Osteocyte (in vitro differentiated cells): ENCODE results near the gene BOK. TPM values are rescaled to one million over a fixed set of nuclear protein-coding genes. Genes with fewer than 3 reads are reported as not detected.
"Not testable (repeated sequence)": the region's sequence is repeated elsewhere in the genome, so short reads cannot be mapped to it uniquely, and the experiment has no call there.

Experiments used
- DNase-seq: peaks from one replicate; pipeline ENCODE4 v3.0.0; 2021; ENCODE audit warnings: mixed read lengths; ENCODE audit not compliant: unreplicated experiment; ENCODE audit errors: extremely low spot score
- H3K27ac Mint-ChIP-seq: one replicate; pipeline ENCODE4 v1.8.0; 2021; ENCODE audit warnings: mild to moderate bottlenecking, mixed read lengths; ENCODE audit not compliant: unreplicated experiment
- H3K27me3 Mint-ChIP-seq: one replicate; pipeline ENCODE4 v1.8.0; 2021; ENCODE audit warnings: mixed read lengths; ENCODE audit not compliant: unreplicated experiment
- H3K36me3 Mint-ChIP-seq: one replicate; pipeline ENCODE4 v1.8.0; 2021; ENCODE audit warnings: mixed read lengths; ENCODE audit not compliant: unreplicated experiment
- H3K4me1 Mint-ChIP-seq: one replicate; pipeline ENCODE4 v1.8.0; 2021; ENCODE audit warnings: mixed read lengths; ENCODE audit not compliant: unreplicated experiment
- H3K4me3 Mint-ChIP-seq: one replicate; pipeline ENCODE4 v1.8.0; 2021; ENCODE audit warnings: mild to moderate bottlenecking, moderate library complexity, mixed read lengths; ENCODE audit not compliant: unreplicated experiment
- H3K9me3 Mint-ChIP-seq: one replicate; pipeline ENCODE4 v1.8.0; 2021; ENCODE audit warnings: mixed read lengths; ENCODE audit not compliant: unreplicated experiment
- CTCF ChIP-seq: fragments of 200-600 bp; sonication (generic); IDR thresholded peaks from 2 replicates; pipeline ENCODE4 v1.5.0; 2021; ENCODE audit warnings: antibody characterized with exemption, mild to moderate bottlenecking, moderate library complexity
- total RNA-seq: library from RNA; stranded (reverse); gene quantifications from 2 replicates; pipeline ENCODE4 v1.2.1, GENCODE V29; 2021

Gene BOK
- total RNA-seq, 1 donor from 2014 or later = 45.0 TPM

GRCh38 chr2:241566468-241566867 lies 7.9 kb downstream of the BOK start:
- Mint-ChIP-seq H3K4me1 (peaks cover 39% of the 10 kb centered on the region), H3K9me3 (no peaks in the 10 kb centered on the region), H3K4me3 (no peak overlapping the region), H3K27me3 (no peaks in the 10 kb centered on the region), H3K36me3 (peaks cover 5% of the 10 kb centered on the region), H3K27ac (no peak overlapping the region)
- no peak for DNase-seq
- no peak for TF ChIP-seq CTCF

- not testable (repeated sequence) for H3K9me3 Mint-ChIP-seq, H3K36me3 Mint-ChIP-seq, H3K4me3 Mint-ChIP-seq, H3K27me3 Mint-ChIP-seq, DNase-seq, H3K27ac Mint-ChIP-seq
- H3K4me1 Mint-ChIP-seq = peaks cover 35% of the 10 kb centered on the region
Observed at GRCh38 chr2:241567266-241567665, 8.7 kb downstream of the BOK start.

GRCh38 chr2:241567776-241568175 lies 9.2 kb downstream of the BOK start:
- H3K4me3 Mint-ChIP-seq = no peak overlapping the region
- no peaks in the 10 kb centered on the region for H3K9me3 Mint-ChIP-seq
- TF ChIP-seq CTCF = no peak
- no peak overlapping the region for H3K27ac Mint-ChIP-seq
- DNase-seq = no peak
- H3K4me1 Mint-ChIP-seq = peaks cover 32% of the 10 kb centered on the region
- peaks cover 7% of the 10 kb centered on the region for H3K36me3 Mint-ChIP-seq
- no peaks in the 10 kb centered on the region for H3K27me3 Mint-ChIP-seq

GRCh38 chr2:241568726-241569125 lies 10.2 kb downstream of the BOK start:
- DNase-seq = no peak
- Mint-ChIP-seq H3K27me3 (no peaks in the 10 kb centered on the region), H3K4me1 (peaks cover 26% of the 10 kb centered on the region), H3K9me3 (no peaks in the 10 kb centered on the region), H3K36me3 (peaks cover 10% of the 10 kb centered on the region), H3K27ac (no peak overlapping the region), H3K4me3 (no peak overlapping the region)
- no peak for TF ChIP-seq CTCF

DNA sequence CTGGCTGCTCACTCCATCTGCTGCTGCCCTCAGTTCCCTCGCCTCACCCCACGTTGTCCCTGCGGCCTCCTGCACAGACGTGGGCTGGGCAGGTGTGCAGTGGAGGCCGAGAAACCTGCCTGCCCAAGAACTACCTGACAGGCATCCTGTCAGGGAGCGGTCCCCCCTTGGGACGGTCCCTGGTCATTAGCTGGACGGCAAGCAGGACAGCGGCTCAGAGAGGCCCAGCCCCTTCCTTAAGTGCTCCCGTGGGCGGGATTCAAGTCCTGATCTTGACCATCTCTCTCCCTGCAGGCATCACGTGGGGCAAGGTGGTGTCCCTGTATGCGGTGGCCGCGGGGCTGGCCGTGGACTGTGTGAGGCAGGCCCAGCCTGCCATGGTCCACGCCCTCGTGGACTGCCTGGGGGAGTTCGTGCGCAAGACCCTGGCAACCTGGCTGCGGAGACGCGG lies 11.3 kb downstream of the BOK start:
- no peak for TF ChIP-seq CTCF
- H3K4me1 Mint-ChIP-seq = peaks cover 21% of the 10 kb centered on the region
- H3K36me3 Mint-ChIP-seq = peaks cover 10% of the 10 kb centered on the region
- H3K4me3 Mint-ChIP-seq = no peak overlapping the region
- H3K27ac Mint-ChIP-seq = no peak overlapping the region
- no peaks in the 10 kb centered on the region for H3K27me3 Mint-ChIP-seq
- no peaks in the 10 kb centered on the region for H3K9me3 Mint-ChIP-seq
- no peak for DNase-seq
